SU-DHL-6 (cell line): ENCODE measurements around the gene ANO9.

Experiments
- EZH2phosphoT487 ChIP-seq: fragments of 200-600 bp; sonication (generic), shearing (Covaris generic); conservative IDR thresholded peaks from 2 replicates; pipeline ENCODE4 v1.6.1; 2018; ENCODE audit warnings: mild to moderate bottlenecking, antibody characterized with exemption, low read length, moderate library complexity, mixed read lengths
- TF ChIP-seq, protein P1 (sequence below): fragments of 200-600 bp; sonication (generic); IDR thresholded peaks from one replicate; pipeline ENCODE4 v1.5.1; 2017; ENCODE audit warnings: antibody characterized with exemption, mild to moderate bottlenecking, low read length, moderate library complexity; ENCODE audit not compliant: insufficient read depth, poor library complexity, severe bottlenecking

GRCh38 chr11:375065-376025 lies 66.5 kb downstream of the ANO9 start:
- TF ChIP-seq, protein P1, sequence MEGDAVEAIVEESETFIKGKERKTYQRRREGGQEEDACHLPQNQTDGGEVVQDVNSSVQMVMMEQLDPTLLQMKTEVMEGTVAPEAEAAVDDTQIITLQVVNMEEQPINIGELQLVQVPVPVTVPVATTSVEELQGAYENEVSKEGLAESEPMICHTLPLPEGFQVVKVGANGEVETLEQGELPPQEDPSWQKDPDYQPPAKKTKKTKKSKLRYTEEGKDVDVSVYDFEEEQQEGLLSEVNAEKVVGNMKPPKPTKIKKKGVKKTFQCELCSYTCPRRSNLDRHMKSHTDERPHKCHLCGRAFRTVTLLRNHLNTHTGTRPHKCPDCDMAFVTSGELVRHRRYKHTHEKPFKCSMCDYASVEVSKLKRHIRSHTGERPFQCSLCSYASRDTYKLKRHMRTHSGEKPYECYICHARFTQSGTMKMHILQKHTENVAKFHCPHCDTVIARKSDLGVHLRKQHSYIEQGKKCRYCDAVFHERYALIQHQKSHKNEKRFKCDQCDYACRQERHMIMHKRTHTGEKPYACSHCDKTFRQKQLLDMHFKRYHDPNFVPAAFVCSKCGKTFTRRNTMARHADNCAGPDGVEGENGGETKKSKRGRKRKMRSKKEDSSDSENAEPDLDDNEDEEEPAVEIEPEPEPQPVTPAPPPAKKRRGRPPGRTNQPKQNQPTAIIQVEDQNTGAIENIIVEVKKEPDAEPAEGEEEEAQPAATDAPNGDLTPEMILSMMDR = no peak
- TF ChIP-seq EZH2phosphoT487 = no peak
